PC-9 (cell line): ENCODE data around the gene PCDHGA12.

Experiments
- EZH2 ChIP-seq: fragments of 200-600 bp; sonication (generic); IDR thresholded peaks from 2 replicates; pipeline ENCODE4 v1.8.0; 2017; ENCODE audit warnings: antibody characterized with exemption, low read depth
- TF ChIP-seq, protein P1 (sequence below): fragments of 200-600 bp; sonication (generic); conservative IDR thresholded peaks from 2 replicates; pipeline ENCODE4 v1.6.1; 2017; ENCODE audit warnings: mixed run types, antibody characterized with exemption, mild to moderate bottlenecking, moderate library complexity

DNA sequence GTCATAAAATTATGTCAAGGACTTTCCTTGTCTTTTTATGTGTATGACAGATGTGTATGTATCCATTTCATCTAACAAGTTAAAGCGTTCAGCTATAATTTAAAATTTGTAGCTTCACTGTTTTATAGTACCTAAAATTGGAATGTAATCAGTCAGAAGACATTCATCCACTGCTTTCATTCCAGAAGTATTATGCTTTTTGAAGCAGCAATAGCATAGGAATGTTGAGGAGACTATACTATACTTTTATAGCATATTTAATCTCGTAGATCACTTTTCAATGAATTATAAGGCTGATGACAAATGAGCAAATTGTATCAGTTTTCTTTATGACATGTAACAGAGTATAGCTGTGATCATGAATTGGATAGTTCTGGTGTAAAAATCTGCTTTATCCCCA lies 6.9 kb downstream of the PCDHGA12 start:
- TF ChIP-seq, protein P1, sequence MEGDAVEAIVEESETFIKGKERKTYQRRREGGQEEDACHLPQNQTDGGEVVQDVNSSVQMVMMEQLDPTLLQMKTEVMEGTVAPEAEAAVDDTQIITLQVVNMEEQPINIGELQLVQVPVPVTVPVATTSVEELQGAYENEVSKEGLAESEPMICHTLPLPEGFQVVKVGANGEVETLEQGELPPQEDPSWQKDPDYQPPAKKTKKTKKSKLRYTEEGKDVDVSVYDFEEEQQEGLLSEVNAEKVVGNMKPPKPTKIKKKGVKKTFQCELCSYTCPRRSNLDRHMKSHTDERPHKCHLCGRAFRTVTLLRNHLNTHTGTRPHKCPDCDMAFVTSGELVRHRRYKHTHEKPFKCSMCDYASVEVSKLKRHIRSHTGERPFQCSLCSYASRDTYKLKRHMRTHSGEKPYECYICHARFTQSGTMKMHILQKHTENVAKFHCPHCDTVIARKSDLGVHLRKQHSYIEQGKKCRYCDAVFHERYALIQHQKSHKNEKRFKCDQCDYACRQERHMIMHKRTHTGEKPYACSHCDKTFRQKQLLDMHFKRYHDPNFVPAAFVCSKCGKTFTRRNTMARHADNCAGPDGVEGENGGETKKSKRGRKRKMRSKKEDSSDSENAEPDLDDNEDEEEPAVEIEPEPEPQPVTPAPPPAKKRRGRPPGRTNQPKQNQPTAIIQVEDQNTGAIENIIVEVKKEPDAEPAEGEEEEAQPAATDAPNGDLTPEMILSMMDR, result no peak
- TF ChIP-seq EZH2, result no peak
